ENCODE results near the gene LRRC45. TPM values are rescaled to one million over a fixed set of nuclear protein-coding genes. Genes with fewer than 3 reads are reported as not detected.

LRRC45 gene
- total RNA-seq, 4 donors from 2014 or later, result 16.7 to 18.3 (median 17.6) TPM

- no peak overlapping the region for H3K4me3 ChIP-seq (ENCODE audit: low read depth, poor library complexity, severe bottlenecking)
- intact Hi-C loops (cut with DNase I; ENCODE audit: low total_unique reads), result no loop called here
- 91% methylated on average over 7 of the region's 7 CpGs for WGBS, 2 donors
- DNase-seq (ENCODE audit: low spot score in 2 of 2), result no peak
- TF ChIP-seq POLR2A (IDR thresholded peaks at IDR 0.05), result no peak
- no peak for TF ChIP-seq CTCF (IDR thresholded peaks at IDR 0.05)
Measured at GRCh38 chr17:81998212-81998611, 24.9 kb upstream of the LRRC45 start.

GRCh38 chr17:81998691-81999438, 24.2 kb upstream of the LRRC45 start:
- DNase-seq (ENCODE audit: low spot score in 2 of 2), result no peak
- intact Hi-C loops (cut with DNase I; ENCODE audit: low total_unique reads), result no loop called here
- H3K4me3 ChIP-seq (ENCODE audit: low read depth, poor library complexity, severe bottlenecking), result no peak overlapping the region
- TF ChIP-seq CTCF (IDR thresholded peaks at IDR 0.05) (no peak), POLR2A (IDR thresholded peaks at IDR 0.05) (no peak)
- 85 to 89% methylated on average over 14 of the region's 14 CpGs for WGBS, 2 donors

GRCh38 chr17:81999587-81999975, 23.5 kb upstream of the LRRC45 start:
- TF ChIP-seq POLR2A (IDR thresholded peaks at IDR 0.05) (no peak), CTCF (IDR thresholded peaks at IDR 0.05) (no peak)
- intact Hi-C loops (cut with DNase I; ENCODE audit: low total_unique reads), result no loop called here
- no peak overlapping the region for H3K4me3 ChIP-seq (ENCODE audit: low read depth, poor library complexity, severe bottlenecking)
- WGBS, 2 donors, result 87 to 88% methylated on average over 11 to 12 of the region's 12 CpGs
- no peak for DNase-seq (ENCODE audit: low spot score in 2 of 2)

GRCh38 chr17:81999976-82000802, 22.9 kb upstream of the LRRC45 start:
- intact Hi-C loops (cut with DNase I; ENCODE audit: low total_unique reads), result no loop called here
- no peak overlapping the region for H3K4me3 ChIP-seq (ENCODE audit: low read depth, poor library complexity, severe bottlenecking)
- no peak for DNase-seq (ENCODE audit: low spot score in 2 of 2)
- WGBS, 2 donors, result 65 to 68% methylated on average over 27 to 31 of the region's 36 CpGs
- no peak for TF ChIP-seq POLR2A (IDR thresholded peaks at IDR 0.05)
- no peak for TF ChIP-seq CTCF (IDR thresholded peaks at IDR 0.05)

- intact Hi-C loops (cut with DNase I; ENCODE audit: low total_unique reads), result no loop called here
- H3K4me3 ChIP-seq (ENCODE audit: low read depth, poor library complexity, severe bottlenecking), result no peak overlapping the region
- WGBS, 2 donors, result 71 to 75% methylated on average over 17 to 25 of the region's 32 CpGs
- no peak for DNase-seq (ENCODE audit: low spot score in 2 of 2)
- TF ChIP-seq CTCF (IDR thresholded peaks at IDR 0.05) (peak in 1 of 3 donors; percentile 63), POLR2A (IDR thresholded peaks at IDR 0.05) (no peak)
Measured at GRCh38 chr17:82000803-82001570, 22.1 kb upstream of the LRRC45 start.
